GM19468 (cell line): Measurements from ENCODE around the gene GNG2.
A peak's percentile ranks its signal among the peaks of the same experiment; 100 is the strongest.

Experiments used
- ATAC-seq: cut with Tn5 transposase; IDR thresholded peaks from one replicate; pipeline ENCODE4 v1.9.1; 2021; ENCODE audit warnings: mild to moderate bottlenecking, moderate library complexity, moderate number of reproducible peaks; ENCODE audit not compliant: unreplicated experiment; ENCODE audit errors: extremely low read depth

GNG2 gene

GRCh38 chr14:51988221-51988620 lies 127.8 kb downstream of the GNG2 start:
- no peak for ATAC-seq

GRCh38 chr14:51989293-51990234 lies 129.2 kb downstream of the GNG2 start, which contains the start of gene RTRAF:
RTRAF (plus strand) TSS chr14:51989546; CDS start chr14:51989640, 94 bp downstream.
- peak; percentile 87 for ATAC-seq

GRCh38 chr14:51990488-51990887 lies 130.1 kb downstream of the GNG2 start:
- no peak for ATAC-seq

GRCh38 chr14:51993285-51993920 lies 133.0 kb downstream of the GNG2 start:
- no peak for ATAC-seq

- no peak for ATAC-seq
These were observed 135.8 kb downstream of the GNG2 start for GRCh38 chr14:51996148-51996746.

GRCh38 chr14:51998348-51998747 lies 137.9 kb downstream of the GNG2 start:
- ATAC-seq, result no peak

GRCh38 chr14:51999084-51999483 lies 138.7 kb downstream of the GNG2 start:
- no peak for ATAC-seq

- ATAC-seq, result no peak
These were observed 139.7 kb downstream of the GNG2 start for GRCh38 chr14:52000019-52000582.

GRCh38 chr14:52000696-52001095 lies 140.3 kb downstream of the GNG2 start:
- no peak for ATAC-seq

GRCh38 chr14:52002542-52002941 lies 142.1 kb downstream of the GNG2 start:
- ATAC-seq, result no peak

GRCh38 chr14:52003324-52003723 lies 142.9 kb downstream of the GNG2 start:
- no peak for ATAC-seq

GRCh38 chr14:52005625-52006024 lies 145.2 kb downstream of the GNG2 start:
- no peak for ATAC-seq

GRCh38 chr14:52006361-52006760 lies 145.9 kb downstream of the GNG2 start:
- ATAC-seq, result no peak

GRCh38 chr14:52007211-52007610 lies 146.8 kb downstream of the GNG2 start:
- no peak for ATAC-seq

- no peak for ATAC-seq
These were observed 147.2 kb downstream of the GNG2 start for GRCh38 chr14:52007637-52008036.

GRCh38 chr14:52008136-52008535 lies 147.7 kb downstream of the GNG2 start:
- no peak for ATAC-seq

- ATAC-seq, result no peak
These were observed 149.8 kb downstream of the GNG2 start for GRCh38 chr14:52010173-52010693.

GRCh38 chr14:52011523-52011922 lies 151.1 kb downstream of the GNG2 start:
- no peak for ATAC-seq

GRCh38 chr14:52012635-52013034 lies 152.2 kb downstream of the GNG2 start:
- no peak for ATAC-seq

- ATAC-seq, result no peak
These were observed 153.7 kb downstream of the GNG2 start for GRCh38 chr14:52013984-52014600.
